ENCODE data around the gene PIK3C2B. TPM values are rescaled to one million over a fixed set of nuclear protein-coding genes. Genes with fewer than 3 reads are reported as not detected.

Gene PIK3C2B
- total and polyA plus RNA-seq, 2 of the 8 experiments (the other 6 are each of a cell fraction or from before 2014, with no cell fraction given): 20.4 to 36.7 TPM

DNA sequence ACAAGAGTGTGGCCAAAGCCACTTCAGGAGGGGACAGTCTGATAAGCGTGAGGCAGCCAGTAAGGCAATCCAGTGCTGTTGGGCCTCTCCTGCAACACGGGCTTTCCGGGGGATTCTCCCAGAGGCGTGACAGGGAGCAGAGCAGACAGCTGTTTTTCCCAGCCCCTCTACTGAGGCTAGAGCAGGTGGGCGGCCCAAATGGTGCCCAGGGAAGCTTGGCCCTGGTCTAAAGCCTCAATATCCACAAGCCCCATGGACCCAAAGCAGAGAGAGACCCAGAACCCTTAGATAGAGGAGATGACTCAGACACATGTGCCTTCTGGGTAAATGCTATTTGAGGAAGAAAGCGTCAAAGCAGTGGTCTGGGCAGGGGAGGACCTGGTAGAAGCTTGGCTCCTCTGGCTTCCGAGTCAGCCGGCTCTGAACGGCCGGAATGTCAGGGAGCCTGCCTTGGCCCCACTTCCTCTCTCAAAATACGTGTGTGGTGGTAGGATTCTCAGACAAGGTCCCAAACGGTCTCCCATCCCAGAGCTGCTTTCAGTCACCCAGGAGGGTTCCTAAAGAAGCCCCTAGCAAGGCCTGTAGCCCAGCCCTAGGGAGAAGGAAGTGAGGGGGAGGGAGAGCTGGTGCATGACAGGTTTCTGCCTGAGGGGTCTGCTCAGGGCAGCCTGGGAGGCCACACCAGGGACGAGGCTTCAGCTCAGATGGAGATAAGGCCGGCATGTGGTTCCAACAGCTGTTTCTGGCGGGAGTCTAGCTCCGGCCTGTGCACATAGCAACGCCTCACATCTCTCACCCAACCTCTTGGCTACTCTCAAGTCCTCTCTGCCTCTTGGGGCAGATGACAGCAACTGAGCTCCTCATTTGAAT lies 28.8 kb downstream of the PIK3C2B start:
- Histone ChIP-seq H3K56ac (replicated peaks; ENCODE audit: insufficient read length, low read depth, low read length) (no peak overlapping the region), H3K4me3 (ENCODE audit: extremely low read depth in 1 of 4, insufficient read depth in 2 of 4, low read depth in 3 of 4, low read length in 4 of 4) (no peak overlapping the region), H3K4me2 (ENCODE audit: insufficient read depth in 1 of 2, low read depth in 2 of 2, low read length in 2 of 2) (no peak overlapping the region), H3K9ac (replicated peaks in 1 of 4; ENCODE audit: extremely low read depth in 1 of 4, low read depth in 3 of 4, low read length in 3 of 4) (no peak overlapping the region), H2BK12ac (ENCODE audit: low read depth, low read length) (no peak overlapping the region), H3K9me3 (ENCODE audit: insufficient read depth in 2 of 2, low read depth in 1 of 2, low read length in 1 of 2) (no peaks in the 10 kb centered on the region), H2AFZ (ENCODE audit: low read length) (no peak overlapping the region), H2AK5ac (ENCODE audit: low read depth, low read length) (no peak overlapping the region), H3K14ac (ENCODE audit: insufficient read length) (no peak overlapping the region), H2BK120ac (replicated peaks; ENCODE audit: low read depth, low read length) (no peak overlapping the region), H4K20me1 (replicated peaks in 1 of 2; ENCODE audit: control insufficient read depth in 1 of 2, insufficient read depth in 2 of 2, low read length in 2 of 2) (no peaks in the 10 kb centered on the region), H3K27ac (ENCODE audit: low read depth, low read length) (no peak overlapping the region), H3K36me3 (ENCODE audit: control insufficient read depth in 2 of 4, insufficient read depth in 4 of 4, low read length in 3 of 4) (peaks cover 0 to 2% (median under 1%) of the 10 kb centered on the region in 4 experiments; a peak in 4 of 8 replicates), H3K4me1 (replicated peaks in 1 of 4; ENCODE audit: control insufficient read depth in 3 of 4, insufficient read depth in 4 of 4, low read length in 3 of 4) (peaks cover 0 to 5% (median under 1%) of the 10 kb centered on the region in 4 experiments; a peak in 2 of 7 replicates), H4K5ac (ENCODE audit: insufficient read length, low read depth, low read length) (no peak overlapping the region), H3K23me2 (ENCODE audit: low read depth, low read length) (no peaks in the 10 kb centered on the region), H4K8ac (ENCODE audit: extremely low read depth, insufficient read depth, low read length) (no peak overlapping the region; the same call in 1 of the 2 replicates), H3K27me3 (replicated peaks in 1 of 4; ENCODE audit: control insufficient read depth in 3 of 4, extremely low read depth in 1 of 4, insufficient read depth in 3 of 4, low read length in 3 of 4) (no peaks in the 10 kb centered on the region), H2BK5ac (ENCODE audit: low read depth, low read length) (no peak overlapping the region), H3K18ac (ENCODE audit: extremely low read depth, low read length) (peak overlapping the region; percentile 19; the same call in 1 of the 2 replicates), H3K23ac (ENCODE audit: insufficient read length) (no peak overlapping the region), H3K79me1 (ENCODE audit: low read depth, low read length) (0 out of 2 replicates have a peak, but pooled peaks cover 2% of the 10 kb centered on the region), H3K79me2 (ENCODE audit: control insufficient read depth in 1 of 2, insufficient read depth in 2 of 2, low read length in 2 of 2) (no peaks in the 10 kb centered on the region), H4K91ac (replicated peaks; ENCODE audit: insufficient read length, low read length) (no peak overlapping the region), H3K4ac (replicated peaks; ENCODE audit: insufficient read length, low read depth, low read length) (no peak overlapping the region), H2BK15ac (ENCODE audit: low read length) (no peak overlapping the region), H2BK20ac (ENCODE audit: low read length) (no peak overlapping the region)
- POLR2A ChIA-PET (ENCODE audit: partially characterized antibody): interaction anchor here (0.7 to 3.0 kb wide), 6 partner anchors 8 to 670 kb away, joined by 3 to 13 read pairs (median 7); partner anchors contain the start of genes PIK3C2B, ZBED6 and ZC3H11A
- no peak for DNase-seq (ENCODE audit: low read depth in 1 of 2, low spot score in 2 of 2)
- CTCF ChIA-PET (ENCODE audit: partially characterized antibody): interaction anchor here (0.7 to 47.3 kb wide), 11 partner anchors 9 to 68 kb away, joined by 3 to 2124 read pairs (median 9); partner anchors contain the start of genes MDM4 and PIK3C2B
- FAIRE-seq: no peak
- WGBS, 2 experiments (ENCODE audit: extremely low coverage in 1 of 2, insufficient coverage in 1 of 2, insufficient read length in 1 of 2, insufficient replicate concordance in 2 of 2, low coverage in 1 of 2, low lambda C conversion rate in 2 of 2, missing lambda C conversion rate in 1 of 2): 86% methylated on average over 17 of the region's 17 CpGs; no CpG with 5 or more reads in 1 of the 2 experiments
- TF ChIP-seq TAF1 (IDR thresholded peaks at IDR 0.05; ENCODE audit: low read depth, low read length): no peak
- TF ChIP-seq RAD21 (IDR thresholded peaks at IDR 0.05 in 1 of 2, conservative IDR thresholded peaks at IDR 0.05 in 1 of 2; ENCODE audit: low read depth in 2 of 2, low read length in 2 of 2): no peak
- no peak for TF ChIP-seq TEAD4 (IDR thresholded peaks at IDR 0.05; ENCODE audit: low read depth, low read length)
- TF ChIP-seq CEBPB (IDR thresholded peaks at IDR 0.05; ENCODE audit: low read depth, low read length): no peak
- TF ChIP-seq BCL11A (IDR thresholded peaks at IDR 0.05; ENCODE audit: low read depth in 2 of 2, low read length in 2 of 2): no peak
- TF ChIP-seq, protein P1, sequence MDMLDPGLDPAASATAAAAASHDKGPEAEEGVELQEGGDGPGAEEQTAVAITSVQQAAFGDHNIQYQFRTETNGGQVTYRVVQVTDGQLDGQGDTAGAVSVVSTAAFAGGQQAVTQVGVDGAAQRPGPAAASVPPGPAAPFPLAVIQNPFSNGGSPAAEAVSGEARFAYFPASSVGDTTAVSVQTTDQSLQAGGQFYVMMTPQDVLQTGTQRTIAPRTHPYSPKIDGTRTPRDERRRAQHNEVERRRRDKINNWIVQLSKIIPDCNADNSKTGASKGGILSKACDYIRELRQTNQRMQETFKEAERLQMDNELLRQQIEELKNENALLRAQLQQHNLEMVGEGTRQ (IDR thresholded peaks at IDR 0.05; ENCODE audit: low read length): no peak
- TF ChIP-seq RFX5 (IDR thresholded peaks at IDR 0.05; ENCODE audit: borderline replicate concordance, low read depth, low read length): no peak
- no peak for TF ChIP-seq FOSL1 (IDR thresholded peaks at IDR 0.05; ENCODE audit: insufficient read depth, low read depth, low read length)
- no peak for TF ChIP-seq HDAC6 (IDR thresholded peaks at IDR 0.05; ENCODE audit: low read depth, low read length)
- no peak for TF ChIP-seq POLR2A (IDR thresholded peaks at IDR 0.05; ENCODE audit: control extremely low read depth in 1 of 2, low read depth in 2 of 2, low read length in 2 of 2)
- no peak for TF ChIP-seq KDM1A (IDR thresholded peaks at IDR 0.05; ENCODE audit: borderline replicate concordance, low read length)
